RCC 7860 (cell line): Measurements from ENCODE around the gene WDR5B.
A peak's percentile ranks its signal among the peaks of the same experiment; 100 is the strongest.
"Not testable (repeated sequence)": the region's sequence is repeated elsewhere in the genome, so short reads cannot be mapped to it uniquely, and the experiment has no call there.

Source experiments
- DNase-seq: peaks from one replicate; pipeline ENCODE4 v3.0.0-alpha.2; 2015; ENCODE audit warnings: low spot score
- FAIRE-seq: peaks from 2 replicates; lab custom pipeline; 2012; peaks lifted over from hg19 to GRCh38; lab: Jason Lieb, UNC

WDR5B gene

DNA sequence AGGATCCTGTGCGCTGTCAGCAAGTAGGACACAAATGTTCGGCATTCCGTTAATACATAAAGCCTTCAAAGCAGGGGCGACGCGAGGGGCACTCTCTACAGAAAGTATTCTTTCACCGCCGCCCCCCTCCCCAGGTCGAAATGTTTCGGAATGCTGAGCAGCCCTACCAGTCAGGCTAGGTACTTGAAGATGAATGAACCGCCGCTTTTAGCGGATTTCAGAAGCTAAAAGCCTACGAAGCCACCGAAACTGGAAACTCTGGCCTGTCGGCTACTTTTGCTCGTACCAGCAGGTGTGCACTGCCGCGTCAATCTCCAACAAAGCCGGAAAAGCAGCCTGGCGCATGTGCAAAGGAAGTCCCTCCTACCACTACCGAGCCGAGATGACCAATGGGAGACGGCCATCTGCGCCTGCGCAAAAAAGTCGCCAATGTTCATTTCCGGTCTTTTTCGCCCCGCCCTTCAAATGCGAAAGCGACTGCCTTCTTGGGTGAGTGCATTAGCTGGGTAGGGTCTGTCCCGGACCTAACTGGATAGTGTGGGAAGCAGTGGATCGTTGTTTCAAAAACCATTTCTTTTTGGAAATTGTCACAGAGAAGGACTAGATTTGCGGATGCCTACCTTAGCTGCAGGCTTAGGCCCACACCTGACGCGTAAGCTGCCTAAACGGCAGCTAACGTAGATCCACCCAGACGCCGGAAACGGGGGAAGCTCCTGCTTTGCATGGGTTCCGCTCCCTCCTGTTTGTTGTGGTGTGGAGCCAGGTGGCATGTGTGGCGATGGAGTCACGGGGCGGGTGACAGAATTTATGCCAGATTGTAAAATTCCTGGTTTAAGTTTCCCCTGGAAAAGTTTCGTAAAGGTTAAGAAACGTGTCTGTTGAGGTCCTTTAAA is at the start of gene WDR5B:
TSS of gene WDR5B (minus strand) at position 301 of the 893 bp plus-strand sequence. CDS start 534 bp downstream, outside the sequence.
- FAIRE-seq (peak; percentile 84), DNase-seq (peak; percentile 94)

DNA sequence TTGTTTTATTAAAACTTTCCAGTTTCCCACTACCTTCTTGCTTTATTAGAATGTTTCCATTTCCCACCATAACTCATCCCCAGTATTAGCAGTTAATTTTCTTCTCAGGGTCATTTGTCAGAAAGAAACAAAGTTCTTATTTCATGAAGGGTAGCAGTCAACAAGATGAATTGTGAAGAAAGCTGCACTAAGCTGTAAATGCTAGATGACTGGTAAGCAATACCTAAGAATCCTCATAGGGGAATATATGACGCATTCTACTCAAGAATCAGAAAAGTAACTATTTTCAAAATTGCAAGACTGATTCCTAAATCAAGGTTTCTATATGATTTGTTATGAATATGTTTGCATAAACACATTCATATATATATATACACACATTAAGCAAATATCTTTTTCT is 48.8 kb upstream of the WDR5B start:
- FAIRE-seq (no peak), DNase-seq (no peak)

- no peak for FAIRE-seq
- DNase-seq: no peak
Observed at GRCh38 chr3:122462406-122462805, 46.5 kb upstream of the WDR5B start.

DNA sequence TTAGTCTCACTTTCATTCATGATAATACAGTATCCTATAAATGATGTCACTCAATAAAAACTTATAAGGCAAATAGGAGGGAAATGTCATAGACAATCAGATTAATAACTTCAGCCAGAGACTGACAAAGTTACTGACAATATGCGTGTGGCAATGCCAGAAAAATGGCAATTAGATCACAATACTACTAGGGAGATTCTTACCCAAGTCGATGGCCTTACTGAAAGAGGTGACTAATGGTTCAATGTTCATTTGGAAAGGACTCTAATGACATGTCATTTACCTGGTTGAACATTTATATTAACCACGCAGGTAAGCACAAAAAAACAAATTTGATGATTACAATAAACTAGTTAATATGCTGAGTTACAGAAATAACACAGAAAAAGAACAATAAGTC is 45.9 kb upstream of the WDR5B start:
- FAIRE-seq: no peak
- DNase-seq: no peak

DNA sequence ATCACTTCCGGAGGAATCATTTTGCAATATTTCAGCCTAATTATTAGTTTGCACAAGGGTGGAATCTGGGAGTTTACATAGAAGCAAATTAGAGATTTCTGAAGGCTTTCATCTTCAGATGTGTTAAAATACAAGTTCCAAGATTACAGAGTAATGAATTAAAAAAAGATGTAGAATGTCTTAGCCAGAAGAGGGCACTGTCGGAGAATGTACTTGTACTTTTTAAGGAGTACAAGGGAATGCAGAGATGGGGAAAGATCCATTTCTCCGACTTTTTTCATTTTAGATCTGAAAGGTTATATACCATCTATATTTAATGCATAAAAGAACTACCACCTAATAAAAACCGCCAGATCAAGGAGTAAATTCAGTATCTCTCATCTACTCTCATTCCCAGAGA is 43.1 kb upstream of the WDR5B start:
- FAIRE-seq (peak; percentile 82), DNase-seq (peak; percentile 53)

- DNase-seq: no peak
- no peak for FAIRE-seq
Observed at GRCh38 chr3:122457706-122458105, 41.8 kb upstream of the WDR5B start.

- peak; percentile 29 for FAIRE-seq
- no peak for DNase-seq
Observed at GRCh38 chr3:122456074-122456473, 40.2 kb upstream of the WDR5B start.

GRCh38 chr3:122451371-122451770 is 35.5 kb upstream of the WDR5B start:
- no peak for FAIRE-seq
- DNase-seq: no peak

- DNase-seq, FAIRE-seq: not testable (repeated sequence)
Observed at GRCh38 chr3:122448218-122448617, 32.4 kb upstream of the WDR5B start.

GRCh38 chr3:122444491-122444887 is 28.6 kb upstream of the WDR5B start:
- DNase-seq, FAIRE-seq: not testable (repeated sequence)

DNA sequence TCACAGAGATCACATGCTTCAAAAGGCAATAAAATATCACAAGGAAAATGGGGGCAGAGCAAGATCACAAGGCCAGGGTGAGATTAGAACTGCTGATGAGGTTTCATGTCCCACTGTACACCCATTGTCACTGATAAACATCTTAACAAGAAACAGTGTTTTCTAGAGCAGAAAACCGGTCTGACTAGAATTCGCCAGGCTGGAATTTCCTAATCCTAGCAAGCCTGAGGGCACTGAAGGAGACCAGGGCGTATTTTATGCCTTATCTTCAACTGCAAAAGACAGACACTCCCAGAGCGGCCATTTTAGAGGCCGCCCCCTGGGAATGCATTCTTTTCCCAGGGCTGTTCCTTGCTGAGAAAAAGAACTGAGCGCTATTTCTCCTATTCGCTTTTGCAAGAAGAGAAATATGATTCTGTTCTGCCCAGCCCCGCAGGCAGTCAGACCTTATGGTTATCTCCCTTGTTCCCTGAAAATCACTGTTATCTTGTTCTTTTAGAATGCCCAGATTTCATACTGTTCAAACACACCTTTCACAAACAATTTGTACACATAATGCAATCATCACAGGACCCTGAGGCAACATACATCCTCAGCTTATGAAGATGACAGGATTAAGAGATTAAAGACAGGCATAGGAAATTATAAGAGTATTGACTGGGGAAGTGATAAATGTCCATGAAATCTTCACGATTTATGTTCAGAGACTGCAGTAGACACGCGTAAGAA is 28.1 kb upstream of the WDR5B start:
- DNase-seq, FAIRE-seq: not testable (repeated sequence)

DNA sequence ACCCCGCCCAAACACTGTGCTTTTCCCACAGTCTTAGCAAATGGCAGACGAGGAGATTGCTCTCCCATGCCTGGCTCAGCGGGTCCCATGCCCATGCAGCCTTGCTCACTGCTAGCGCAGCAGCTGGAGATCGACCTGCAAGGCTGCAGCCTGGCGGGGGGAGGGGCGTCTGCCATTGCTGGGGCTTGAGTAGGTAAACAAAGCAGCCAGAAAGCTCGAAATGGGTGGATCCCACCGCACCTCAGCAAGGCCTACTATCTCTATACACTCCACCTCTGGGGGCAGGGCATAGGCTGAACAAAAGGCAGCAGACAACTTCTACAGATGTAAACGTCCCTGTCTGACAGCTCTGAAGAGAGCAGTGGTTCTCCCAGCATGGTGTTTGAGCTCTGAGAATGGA is 27.2 kb upstream of the WDR5B start:
- no peak for FAIRE-seq

DNA sequence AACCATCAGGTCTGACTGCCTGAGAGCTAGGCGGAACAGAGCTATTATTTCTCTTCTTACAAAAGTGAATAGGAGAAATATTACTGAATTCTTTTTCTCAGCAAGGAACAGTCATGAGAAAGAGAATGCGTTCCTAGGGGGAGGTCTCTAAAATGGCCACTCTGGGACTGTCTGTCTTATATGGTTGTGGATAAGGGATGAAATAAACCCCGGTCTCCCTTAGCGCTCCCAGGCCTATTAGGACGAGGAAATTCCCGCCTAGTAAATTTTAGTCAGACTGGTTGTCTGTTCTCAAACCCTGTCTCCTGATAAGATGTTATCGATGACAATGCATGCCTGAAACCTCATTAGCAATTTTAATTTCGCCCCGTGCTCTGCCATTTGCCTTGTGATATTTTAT is 20.1 kb upstream of the WDR5B start:
- FAIRE-seq (no peak), DNase-seq (no peak)

More for the DNA sequence above, 27.2 kb upstream of the WDR5B start:
- DNase-seq: no peak

GRCh38 chr3:122430371-122430770 is 14.5 kb upstream of the WDR5B start:
- no peak for DNase-seq
- FAIRE-seq: no peak

- FAIRE-seq (no peak), DNase-seq (no peak)
Observed at GRCh38 chr3:122427857-122428471, 12.1 kb upstream of the WDR5B start.

- DNase-seq: no peak
Observed at GRCh38 chr3:122421836-122422235, 6.0 kb upstream of the WDR5B start.

GRCh38 chr3:122421101-122421500 is 5.2 kb upstream of the WDR5B start:
- DNase-seq: no peak

More at GRCh38 chr3:122421836-122422235, 6.0 kb upstream of the WDR5B start:
- no peak for FAIRE-seq

GRCh38 chr3:122416966-122417365 is 1.1 kb upstream of the WDR5B start:
- FAIRE-seq: no peak
- no peak for DNase-seq

More at GRCh38 chr3:122421101-122421500, 5.2 kb upstream of the WDR5B start:
- no peak for FAIRE-seq

- peak; percentile 43 for DNase-seq
- no peak for FAIRE-seq
Observed at GRCh38 chr3:122415104-122415744, 638 bp downstream of the WDR5B start.

DNA sequence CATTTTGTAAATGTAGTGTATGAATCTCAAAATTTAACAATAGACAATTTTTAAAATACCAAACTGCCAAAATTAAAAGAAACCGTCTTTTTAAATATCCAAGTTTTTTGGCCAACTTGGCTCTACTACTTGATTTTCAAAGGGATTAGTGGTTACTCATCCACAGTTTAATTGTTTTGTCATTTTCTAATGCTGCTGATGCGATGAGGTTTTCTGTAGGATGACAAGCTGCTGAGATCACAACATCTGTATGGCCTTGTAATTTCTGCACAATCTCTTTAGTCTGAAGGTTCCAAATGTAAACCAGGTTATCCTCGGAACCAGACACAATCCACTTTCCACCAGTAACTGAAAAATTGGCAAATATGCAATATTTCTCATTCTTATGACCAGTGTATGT is 1.5 kb downstream of the WDR5B start:
- no peak for FAIRE-seq
- DNase-seq: no peak

- DNase-seq (no peak), FAIRE-seq (no peak)
Observed at GRCh38 chr3:122410639-122411038, 5.2 kb downstream of the WDR5B start.
